Progenitor cell of endocrine pancreas (in vitro differentiated cells): ENCODE data around the gene MBLAC1. TPM values are rescaled to one million over a fixed set of nuclear protein-coding genes. Genes with fewer than 3 reads are reported as not detected.
A peak's percentile ranks its signal among the peaks of the same experiment; 100 is the strongest.

Experiments used
- DNase-seq: peaks from one replicate; pipeline ENCODE4 v3.0.0; 2021; ENCODE audit warnings: low spot score; ENCODE audit not compliant: unreplicated experiment
- H3K27ac Mint-ChIP-seq: 2 replicates; pipeline ENCODE4 v1.8.0; 2021; ENCODE audit warnings: mild to moderate bottlenecking, moderate library complexity, mixed read lengths
- H3K27me3 Mint-ChIP-seq: 2 replicates; pipeline ENCODE4 v1.8.0; 2021; ENCODE audit warnings: mixed read lengths
- H3K36me3 Mint-ChIP-seq: 2 replicates; pipeline ENCODE4 v1.8.0; 2022; ENCODE audit warnings: mixed read lengths; ENCODE audit not compliant: insufficient read depth
- H3K4me1 Mint-ChIP-seq: 2 replicates; pipeline ENCODE4 v1.8.0; 2021; ENCODE audit warnings: low read depth, mixed read lengths
- H3K4me3 Mint-ChIP-seq: 2 replicates; pipeline ENCODE4 v1.8.0; 2021; ENCODE audit warnings: low read depth, mild to moderate bottlenecking, moderate library complexity, mixed read lengths
- H3K9me3 Mint-ChIP-seq: 2 replicates; pipeline ENCODE4 v1.8.0; 2021; ENCODE audit warnings: low read depth, mixed read lengths
- CTCF ChIP-seq: fragments of 200-600 bp; sonication (generic); IDR thresholded peaks from one replicate; pipeline ENCODE4 v1.5.0; 2021; ENCODE audit warnings: antibody characterized with exemption, mild to moderate bottlenecking; ENCODE audit not compliant: unreplicated experiment
- total RNA-seq: library from RNA; stranded (reverse); gene quantifications from 2 replicates; pipeline ENCODE4 v1.2.1, GENCODE V29; 2021

Gene MBLAC1
- total RNA-seq, 1 donor from 2014 or later: 1.6 TPM

- no peaks in the 10 kb centered on the region for H3K27me3 Mint-ChIP-seq
These were observed 30.8 kb downstream of the MBLAC1 start for GRCh38 chr7:100157334-100158228.

GRCh38 chr7:100158229-100159098 is 31.7 kb downstream of the MBLAC1 start, which contains the start of gene TRAPPC14:
Gene TRAPPC14, minus strand, starts transcription at chr7:100158723. Its CDS starts 224 bp downstream, at chr7:100158499.
- TF ChIP-seq CTCF: no peak
- Mint-ChIP-seq H3K27ac (peak within 1 kb of the TSS; percentile 87), H3K4me1 (peaks cover 9% of the 10 kb centered on the region), H3K27me3 (peaks cover 3% of the 10 kb centered on the region), H3K4me3 (peak within 1 kb of the TSS; percentile 75), H3K36me3 (peaks cover 6% of the 10 kb centered on the region), H3K9me3 (no peaks in the 10 kb centered on the region)
- DNase-seq: peak; percentile 82

More at GRCh38 chr7:100157334-100158228, 30.8 kb downstream of the MBLAC1 start:
- Mint-ChIP-seq H3K9me3 (no peaks in the 10 kb centered on the region), H3K4me3 (peak overlapping the region; percentile 71), H3K4me1 (peaks cover 9% of the 10 kb centered on the region), H3K36me3 (peaks cover 7% of the 10 kb centered on the region), H3K27ac (peak overlapping the region; percentile 80)
- no peak for DNase-seq
- peak; percentile 13 for TF ChIP-seq CTCF

GRCh38 chr7:100159099-100159623 is 32.4 kb downstream of the MBLAC1 start:
- H3K27me3 Mint-ChIP-seq: peaks cover 3% of the 10 kb centered on the region
- DNase-seq: no peak

GRCh38 chr7:100160067-100160466 is 33.3 kb downstream of the MBLAC1 start:
- H3K27me3 Mint-ChIP-seq: peaks cover 3% of the 10 kb centered on the region
- H3K9me3 Mint-ChIP-seq: no peaks in the 10 kb centered on the region
- peaks cover 9% of the 10 kb centered on the region for H3K4me1 Mint-ChIP-seq
- DNase-seq: no peak
- no peak for TF ChIP-seq CTCF
- H3K36me3 Mint-ChIP-seq: peaks cover 3% of the 10 kb centered on the region
- H3K4me3 Mint-ChIP-seq: peak overlapping the region; percentile 75
- no peak overlapping the region for H3K27ac Mint-ChIP-seq

More at GRCh38 chr7:100159099-100159623, 32.4 kb downstream of the MBLAC1 start:
- peaks cover 9% of the 10 kb centered on the region for H3K4me1 Mint-ChIP-seq
- H3K9me3 Mint-ChIP-seq: no peaks in the 10 kb centered on the region
- peak; percentile 12 for TF ChIP-seq CTCF
- peak overlapping the region; percentile 75 for H3K4me3 Mint-ChIP-seq
- peaks cover 4% of the 10 kb centered on the region for H3K36me3 Mint-ChIP-seq
- peak overlapping the region; percentile 87 for H3K27ac Mint-ChIP-seq
